HepG2 (cell line): Measurements from ENCODE around the gene AEBP1. TPM values are rescaled to one million over a fixed set of nuclear protein-coding genes. Genes with fewer than 3 reads are reported as not detected.

ENCODE experiments used
- ATF7-NPFF ChIP-seq: sonication (generic); formaldehyde crosslinking; IDR thresholded peaks from 2 replicates; pipeline ENCODE4 v1.8.1; 2023; ENCODE audit warnings: mild to moderate bottlenecking, low read depth, missing genetic modification reagents, moderate library complexity
- CBFB ChIP-seq: sonication (generic); formaldehyde crosslinking; IDR thresholded peaks from 2 replicates; pipeline ENCODE4 v1.4.0; 2020; ENCODE audit warnings: missing genetic modification reagents
- CC2D1A ChIP-seq: sonication (generic); formaldehyde crosslinking; IDR thresholded peaks from 2 replicates; pipeline ENCODE4 v1.8.1; 2023; ENCODE audit warnings: mild to moderate bottlenecking, missing genetic modification reagents
- DNMT3B ChIP-seq: conservative IDR thresholded peaks from 2 replicates; pipeline ENCODE4 v1.6.1; 2016; ENCODE audit warnings: missing biosample characterization, control low read depth
- GLI4 ChIP-seq: sonication (generic); formaldehyde crosslinking; IDR thresholded peaks from 2 replicates; pipeline ENCODE4 v1.5.1; 2020; ENCODE audit warnings: missing genetic modification reagents, mild to moderate bottlenecking, moderate library complexity, borderline replicate concordance
- KMT2B ChIP-seq: IDR thresholded peaks from 2 replicates; pipeline ENCODE4 v1.6.1; 2016; ENCODE audit warnings: missing genetic modification reagents, missing compliant biosample characterization
- NFIC ChIP-seq: IDR thresholded peaks from 2 replicates; pipeline ENCODE4 v1.6.1; 2012; ENCODE audit warnings: mild to moderate bottlenecking, low read length, inconsistent platforms
- NR2F2 ChIP-seq: IDR thresholded peaks from 2 replicates; pipeline ENCODE4 v1.6.1; 2012; ENCODE audit warnings: low read depth, inconsistent platforms, borderline replicate concordance
- NR2F6 ChIP-seq, 2 experiments: IDR thresholded peaks; 2 replicates each; pipeline ENCODE4 v1.6.1; 2016; ENCODE audit warnings: antibody characterized with exemption in 1 of 2, mild to moderate bottlenecking in 1 of 2
- RBAK ChIP-seq: sonication (generic); formaldehyde crosslinking; IDR thresholded peaks from 2 replicates; pipeline ENCODE4 v1.5.1; 2020; ENCODE audit warnings: mild to moderate bottlenecking, missing genetic modification reagents
- SMARCE1 ChIP-seq: fragments of 450-650 bp; IDR thresholded peaks from 2 replicates; pipeline ENCODE4 v1.6.1; 2017; ENCODE audit warnings: borderline replicate concordance
- SMYD3 ChIP-seq: sonication (generic); formaldehyde crosslinking; IDR thresholded peaks from 2 replicates; pipeline ENCODE4 v1.8.1; 2023; ENCODE audit warnings: mild to moderate bottlenecking, missing genetic modification reagents
- TOPORS ChIP-seq: sonication (generic); formaldehyde crosslinking; IDR thresholded peaks from 2 replicates; pipeline ENCODE4 v1.8.0; 2023; ENCODE audit warnings: mild to moderate bottlenecking, missing genetic modification reagents
- XRCC5 ChIP-seq: fragments of 200-400 bp; formaldehyde crosslinking; optimal IDR thresholded peaks from 2 replicates; pipeline ENCODE3; 2017; ENCODE audit warnings: mild to moderate bottlenecking, low read length
- ZFP91 ChIP-seq: sonication (generic); formaldehyde crosslinking; IDR thresholded peaks from 2 replicates; pipeline ENCODE4 v1.9.0; 2022; ENCODE audit warnings: missing genetic modification reagents, mild to moderate bottlenecking, borderline replicate concordance
- ZNF234 ChIP-seq: sonication (generic); formaldehyde crosslinking; conservative IDR thresholded peaks from 2 replicates; pipeline ENCODE4 v1.5.1; 2020; ENCODE audit warnings: mild to moderate bottlenecking, missing genetic modification reagents
- ZNF501 ChIP-seq: sonication (generic); formaldehyde crosslinking; IDR thresholded peaks from 2 replicates; pipeline ENCODE4 v1.5.1; 2020; ENCODE audit warnings: mild to moderate bottlenecking, moderate library complexity, missing genetic modification reagents
- ZNF709 ChIP-seq: sonication (generic); formaldehyde crosslinking; IDR thresholded peaks from 2 replicates; pipeline ENCODE4 v1.5.0; 2020; ENCODE audit warnings: mild to moderate bottlenecking, missing genetic modification reagents
- polyA plus RNA-seq, 8 experiments: library from polyadenylated mRNA; depleted of rRNA in 3 of 8; stranded (reverse) in 7 of 8; unstranded in 1 of 8; fragments of >200 nt; fragmentation: Illumina TruSeq in 4 of 8; extraction: Trizol in 4 of 8; gene quantifications; 2 replicates each; pipeline versions ENCODE4 v1.2.1 to v1.2.3, GENCODE V29; 2011 to 2016; ENCODE audit warnings: low read depth in 4 of 8, missing spikeins in 1 of 8, mixed read lengths in 1 of 8; ENCODE audit not compliant: insufficient read depth in 1 of 8
- total RNA-seq, 5 experiments: library from RNA; depleted of rRNA; stranded (reverse); fragments of >200 nt; fragmentation: Illumina TruSeq; extraction: Trizol; gene quantifications; 2 replicates each; pipeline ENCODE4 v1.2.3, GENCODE V29; 2016; ENCODE audit warnings: low read depth in 1 of 5
- TF ChIP-seq, protein P1 (sequence below): IDR thresholded peaks from 2 replicates; pipeline ENCODE4 v1.4.0; 2020; ENCODE audit warnings: mild to moderate bottlenecking, missing genetic modification reagents
- TF ChIP-seq, protein P2 (sequence below): sonication (generic); formaldehyde crosslinking; IDR thresholded peaks from 2 replicates; pipeline ENCODE4 v1.4.0; 2020; ENCODE audit warnings: missing genetic modification reagents; ENCODE audit errors: not compliant biosample characterization
- TF ChIP-seq, protein P3 (sequence below): sonication (generic); formaldehyde crosslinking; conservative IDR thresholded peaks from 2 replicates; pipeline ENCODE4 v1.4.0; 2020; ENCODE audit warnings: missing genetic modification reagents

AEBP1 gene
- total and polyA plus RNA-seq, 2 of the 13 experiments (the other 11 are each of a cell fraction or from before 2014, with no cell fraction given) = 0.22 to 0.55 TPM

DNA sequence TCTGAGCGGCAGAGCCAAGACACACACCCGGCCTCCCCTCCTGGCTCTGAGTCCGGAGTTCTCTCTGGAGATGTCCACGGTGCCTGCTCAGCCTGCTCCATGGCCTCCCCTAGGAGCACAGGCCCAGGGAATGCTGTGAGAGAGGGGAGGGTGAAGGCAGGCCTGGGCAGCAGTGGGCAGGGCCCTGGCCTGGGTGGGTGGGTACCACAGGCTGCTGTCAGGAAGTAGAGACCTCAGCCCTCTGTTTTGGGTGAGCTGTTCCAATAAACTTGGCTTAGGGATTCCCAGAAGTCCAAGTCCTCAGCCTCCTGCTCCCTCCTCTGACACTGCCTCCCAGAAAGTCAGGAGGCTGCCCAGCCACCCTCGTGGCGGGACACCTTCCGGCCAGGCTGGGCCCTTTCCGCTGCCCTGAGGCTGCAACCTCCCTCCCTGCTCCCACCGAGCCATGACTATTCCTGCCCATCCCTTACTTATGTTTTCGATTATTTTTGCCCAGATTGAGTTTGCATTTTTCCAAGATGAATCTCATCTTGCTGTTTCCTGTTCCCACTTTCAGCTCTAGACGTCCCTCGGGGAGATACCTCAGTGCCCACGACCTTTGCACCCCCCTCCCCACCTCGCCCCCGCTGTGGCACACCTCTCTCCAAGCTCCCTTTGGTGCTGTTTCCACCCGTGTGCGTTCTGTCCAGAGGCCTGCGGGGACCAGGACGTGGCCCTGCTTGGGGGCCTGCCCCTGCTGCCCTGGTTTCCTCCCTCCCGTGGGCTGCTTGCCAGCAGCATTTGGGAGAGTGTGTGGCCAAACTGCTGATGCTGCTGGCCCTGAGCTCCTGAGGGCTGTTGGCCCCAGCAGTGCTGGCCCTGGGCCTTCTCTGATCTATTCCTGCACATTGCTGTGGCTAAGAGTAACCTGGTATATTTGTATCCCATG lies 16.0 kb upstream of the AEBP1 start (continued):
- TF ChIP-seq NFIC (no peak), ZNF709 (no peak), CC2D1A (CRISPR knock-in tag) (no peak), CBFB (CRISPR knock-in tag) (no peak), SMARCE1 (no peak), ZNF234 (CRISPR knock-in tag) (no peak), NR2F2 (no peak), DNMT3B (CRISPR knock-in tag) (no peak), GLI4 (no peak), ZFP91 (CRISPR knock-in tag) (peak; percentile 32; the same call in 1 of the 2 replicates), TOPORS (CRISPR knock-in tag) (no peak), RBAK (CRISPR knock-in tag) (no peak), ATF7-NPFF (CRISPR knock-in tag) (no peak), XRCC5 (no peak), NR2F6 (IDR thresholded peaks at IDR 0.05) (no peak), NR2F6 (CRISPR knock-in tag; IDR thresholded peaks at IDR 0.05) (no peak; the same call in 1 of the 2 replicates), KMT2B (CRISPR knock-in tag) (no peak; the same call in 1 of the 2 replicates), SMYD3 (no peak), ZNF501 (CRISPR knock-in tag) (no peak; the same call in 1 of the 2 replicates)
- TF ChIP-seq, protein P1, sequence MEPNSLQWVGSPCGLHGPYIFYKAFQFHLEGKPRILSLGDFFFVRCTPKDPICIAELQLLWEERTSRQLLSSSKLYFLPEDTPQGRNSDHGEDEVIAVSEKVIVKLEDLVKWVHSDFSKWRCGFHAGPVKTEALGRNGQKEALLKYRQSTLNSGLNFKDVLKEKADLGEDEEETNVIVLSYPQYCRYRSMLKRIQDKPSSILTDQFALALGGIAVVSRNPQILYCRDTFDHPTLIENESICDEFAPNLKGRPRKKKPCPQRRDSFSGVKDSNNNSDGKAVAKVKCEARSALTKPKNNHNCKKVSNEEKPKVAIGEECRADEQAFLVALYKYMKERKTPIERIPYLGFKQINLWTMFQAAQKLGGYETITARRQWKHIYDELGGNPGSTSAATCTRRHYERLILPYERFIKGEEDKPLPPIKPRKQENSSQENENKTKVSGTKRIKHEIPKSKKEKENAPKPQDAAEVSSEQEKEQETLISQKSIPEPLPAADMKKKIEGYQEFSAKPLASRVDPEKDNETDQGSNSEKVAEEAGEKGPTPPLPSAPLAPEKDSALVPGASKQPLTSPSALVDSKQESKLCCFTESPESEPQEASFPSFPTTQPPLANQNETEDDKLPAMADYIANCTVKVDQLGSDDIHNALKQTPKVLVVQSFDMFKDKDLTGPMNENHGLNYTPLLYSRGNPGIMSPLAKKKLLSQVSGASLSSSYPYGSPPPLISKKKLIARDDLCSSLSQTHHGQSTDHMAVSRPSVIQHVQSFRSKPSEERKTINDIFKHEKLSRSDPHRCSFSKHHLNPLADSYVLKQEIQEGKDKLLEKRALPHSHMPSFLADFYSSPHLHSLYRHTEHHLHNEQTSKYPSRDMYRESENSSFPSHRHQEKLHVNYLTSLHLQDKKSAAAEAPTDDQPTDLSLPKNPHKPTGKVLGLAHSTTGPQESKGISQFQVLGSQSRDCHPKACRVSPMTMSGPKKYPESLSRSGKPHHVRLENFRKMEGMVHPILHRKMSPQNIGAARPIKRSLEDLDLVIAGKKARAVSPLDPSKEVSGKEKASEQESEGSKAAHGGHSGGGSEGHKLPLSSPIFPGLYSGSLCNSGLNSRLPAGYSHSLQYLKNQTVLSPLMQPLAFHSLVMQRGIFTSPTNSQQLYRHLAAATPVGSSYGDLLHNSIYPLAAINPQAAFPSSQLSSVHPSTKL (CRISPR knock-in tag) = no peak; the same call in 1 of the 2 replicates
- TF ChIP-seq, protein P2, sequence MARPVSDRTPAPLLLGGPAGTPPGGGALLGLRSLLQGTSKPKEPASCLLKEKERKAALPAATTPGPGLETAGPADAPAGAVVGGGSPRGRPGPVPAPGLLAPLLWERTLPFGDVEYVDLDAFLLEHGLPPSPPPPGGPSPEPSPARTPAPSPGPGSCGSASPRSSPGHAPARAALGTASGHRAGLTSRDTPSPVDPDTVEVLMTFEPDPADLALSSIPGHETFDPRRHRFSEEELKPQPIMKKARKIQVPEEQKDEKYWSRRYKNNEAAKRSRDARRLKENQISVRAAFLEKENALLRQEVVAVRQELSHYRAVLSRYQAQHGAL (CRISPR knock-in tag) = no peak
- TF ChIP-seq, protein P3, sequence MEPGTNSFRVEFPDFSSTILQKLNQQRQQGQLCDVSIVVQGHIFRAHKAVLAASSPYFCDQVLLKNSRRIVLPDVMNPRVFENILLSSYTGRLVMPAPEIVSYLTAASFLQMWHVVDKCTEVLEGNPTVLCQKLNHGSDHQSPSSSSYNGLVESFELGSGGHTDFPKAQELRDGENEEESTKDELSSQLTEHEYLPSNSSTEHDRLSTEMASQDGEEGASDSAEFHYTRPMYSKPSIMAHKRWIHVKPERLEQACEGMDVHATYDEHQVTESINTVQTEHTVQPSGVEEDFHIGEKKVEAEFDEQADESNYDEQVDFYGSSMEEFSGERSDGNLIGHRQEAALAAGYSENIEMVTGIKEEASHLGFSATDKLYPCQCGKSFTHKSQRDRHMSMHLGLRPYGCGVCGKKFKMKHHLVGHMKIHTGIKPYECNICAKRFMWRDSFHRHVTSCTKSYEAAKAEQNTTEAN (CRISPR knock-in tag) = 0 out of 2 replicates have a peak, but pooled peaks have one; percentile 38
